ENCODE data around the gene DPYD.

Gene DPYD

DNA sequence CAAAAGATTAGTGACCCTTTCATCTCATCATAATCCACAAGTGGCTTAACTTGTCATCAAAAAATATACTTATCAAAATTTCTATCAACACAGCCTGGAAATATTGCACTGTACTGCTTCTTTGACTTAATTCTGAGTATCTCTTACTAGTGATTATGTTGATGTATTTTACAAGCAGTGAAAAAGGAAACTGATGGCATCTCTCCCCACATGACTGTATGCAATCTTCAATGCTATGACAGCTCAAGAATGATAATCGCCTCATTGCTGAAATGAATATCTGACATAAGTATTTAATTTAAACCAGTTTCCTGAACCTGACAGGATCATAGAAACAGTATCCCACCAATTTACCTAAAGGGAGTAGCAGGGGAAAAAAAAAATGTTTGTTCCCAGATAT is 79.5 kb downstream of the DPYD start:
- DNase-seq (ENCODE audit: low spot score): no peak
- Histone ChIP-seq H3K4me1 (ENCODE audit: control insufficient read depth in 2 of 2, insufficient read depth in 1 of 2, low read depth in 1 of 2, low read length in 2 of 2) (peaks cover 0 to 3% of the 10 kb centered on the region in 2 donors), H3K4me2 (ENCODE audit: insufficient read depth, low read length, poor library complexity, severe bottlenecking) (no peak overlapping the region), H3K4ac (ENCODE audit: low read length) (no peak overlapping the region), H3K36me3 (replicated peaks in 1 of 2; ENCODE audit: control insufficient read depth in 2 of 2, insufficient read depth in 2 of 2, low read length in 2 of 2) (no peaks in the 10 kb centered on the region), H3K9ac (ENCODE audit: low read depth, low read length, poor library complexity) (no peak overlapping the region), H2AK5ac (ENCODE audit: low read depth, low read length) (no peak overlapping the region), H2AFZ (ENCODE audit: low read length) (no peak overlapping the region), H2BK12ac (ENCODE audit: low read length) (no peak overlapping the region), H2BK15ac (ENCODE audit: low read length) (no peak overlapping the region), H3K27ac (replicated peaks; ENCODE audit: low read length) (no peak overlapping the region), H3K79me1 (ENCODE audit: low read depth, low read length) (no peaks in the 10 kb centered on the region), H3K9me3 (replicated peaks in 1 of 2; ENCODE audit: control insufficient read depth in 2 of 2, insufficient read depth in 1 of 2, low read depth in 1 of 2, low read length in 2 of 2) (peaks cover 9 to 17% of the 10 kb centered on the region in 2 donors), H3K23ac (ENCODE audit: low read depth, low read length, poor library complexity) (no peak overlapping the region), H3K14ac (ENCODE audit: low read length) (no peak overlapping the region), H3K4me3 (ENCODE audit: low read length in 2 of 2) (no peak overlapping the region), H3K18ac (ENCODE audit: low read length) (no peak overlapping the region), H4K8ac (ENCODE audit: low read depth, low read length) (no peak overlapping the region), H4K91ac (ENCODE audit: low read depth, low read length, poor library complexity) (no peak overlapping the region), H3K27me3 (ENCODE audit: control insufficient read depth in 3 of 3, insufficient read depth in 3 of 3, low read depth in 1 of 3, low read length in 3 of 3) (no peaks in the 10 kb centered on the region), H2BK5ac (ENCODE audit: low read length) (no peak overlapping the region), H2BK120ac (ENCODE audit: low read depth, low read length) (no peak overlapping the region)
- no CpG with 5 or more reads among the region's 1 CpG for WGBS, 2 donors (ENCODE audit: extremely low coverage in 2 of 2, insufficient read length in 2 of 2, insufficient replicate concordance in 1 of 2)

DNA sequence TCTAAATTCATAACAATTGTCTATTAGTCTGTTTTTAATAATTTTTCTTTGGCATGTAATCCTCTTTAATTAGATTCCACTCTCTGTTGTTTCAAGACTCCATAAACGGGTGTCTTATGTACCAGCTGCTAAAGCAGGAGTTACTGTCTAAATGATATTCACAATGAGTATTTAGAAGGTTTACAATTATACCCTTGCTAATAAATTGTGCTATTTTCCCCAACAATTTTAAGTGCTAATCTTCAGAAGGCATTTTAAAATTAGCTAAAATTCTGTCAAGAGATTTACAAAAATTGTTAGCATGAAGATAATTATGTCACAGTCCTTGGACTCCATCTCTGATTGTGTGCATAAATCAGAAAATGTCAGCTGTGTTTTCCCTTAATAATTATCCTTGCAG is 83.7 kb downstream of the DPYD start:
- no peak overlapping the region for H3K4me3 ChIP-seq (ENCODE audit: low read length in 2 of 2)
- WGBS, 2 donors (ENCODE audit: extremely low coverage in 2 of 2, insufficient read length in 2 of 2, insufficient replicate concordance in 1 of 2): no CpG with 5 or more reads among the region's 1 CpG

DNA sequence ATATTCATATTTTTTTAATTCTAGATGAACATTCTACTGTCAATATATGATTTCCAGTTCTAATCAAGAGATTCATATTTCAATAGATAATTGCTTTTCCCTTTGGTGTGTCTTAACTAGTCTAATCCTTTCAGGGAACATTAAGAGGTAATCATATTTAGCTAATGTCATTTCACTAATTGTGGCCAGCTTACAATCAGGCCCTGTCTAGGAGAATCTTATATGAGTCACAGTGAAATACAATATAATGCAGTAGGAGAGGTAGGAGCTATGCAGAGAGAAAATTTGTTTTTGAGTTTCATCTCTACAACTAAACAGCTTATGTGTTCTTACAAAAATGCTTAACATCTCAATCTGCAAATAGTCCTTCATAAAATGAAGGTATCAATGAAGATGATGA is 85.9 kb downstream of the DPYD start:
- Histone ChIP-seq H3K4me1 (ENCODE audit: control insufficient read depth in 2 of 2, insufficient read depth in 1 of 2, low read depth in 1 of 2, low read length in 2 of 2) (no peaks in the 10 kb centered on the region), H2AFZ (ENCODE audit: low read length) (no peak overlapping the region), H3K4ac (ENCODE audit: low read length) (no peak overlapping the region), H3K36me3 (replicated peaks in 1 of 2; ENCODE audit: control insufficient read depth in 2 of 2, insufficient read depth in 2 of 2, low read length in 2 of 2) (no peaks in the 10 kb centered on the region), H2BK5ac (ENCODE audit: low read length) (no peak overlapping the region), H2BK12ac (ENCODE audit: low read length) (no peak overlapping the region), H3K4me3 (ENCODE audit: low read length in 2 of 2) (no peak overlapping the region), H3K18ac (ENCODE audit: low read length) (no peak overlapping the region), H3K14ac (ENCODE audit: low read length) (no peak overlapping the region), H3K9me3 (replicated peaks in 1 of 2; ENCODE audit: control insufficient read depth in 2 of 2, insufficient read depth in 1 of 2, low read depth in 1 of 2, low read length in 2 of 2) (no peaks in the 10 kb centered on the region), H3K79me1 (ENCODE audit: low read depth, low read length) (no peaks in the 10 kb centered on the region), H2AK5ac (ENCODE audit: low read depth, low read length) (no peak overlapping the region), H3K9ac (ENCODE audit: low read depth, low read length, poor library complexity) (no peak overlapping the region), H3K4me2 (ENCODE audit: insufficient read depth, low read length, poor library complexity, severe bottlenecking) (no peak overlapping the region), H4K91ac (ENCODE audit: low read depth, low read length, poor library complexity) (no peak overlapping the region), H3K27me3 (ENCODE audit: control insufficient read depth in 3 of 3, insufficient read depth in 3 of 3, low read depth in 1 of 3, low read length in 3 of 3) (no peaks in the 10 kb centered on the region), H3K23ac (ENCODE audit: low read depth, low read length, poor library complexity) (no peak overlapping the region), H4K8ac (ENCODE audit: low read depth, low read length) (no peak overlapping the region), H3K27ac (replicated peaks; ENCODE audit: low read length) (no peak overlapping the region), H2BK120ac (ENCODE audit: low read depth, low read length) (no peak overlapping the region), H2BK15ac (ENCODE audit: low read length) (no peak overlapping the region)
- DNase-seq (ENCODE audit: low spot score): no peak

More for the DNA sequence above, 83.7 kb downstream of the DPYD start:
- no peak overlapping the region for H4K8ac ChIP-seq (ENCODE audit: low read depth, low read length)
- no peaks in the 10 kb centered on the region for H3K36me3 ChIP-seq (replicated peaks in 1 of 2; ENCODE audit: control insufficient read depth in 2 of 2, insufficient read depth in 2 of 2, low read length in 2 of 2)
- no peak for DNase-seq (ENCODE audit: low spot score)
- H3K79me1 ChIP-seq (ENCODE audit: low read depth, low read length): no peaks in the 10 kb centered on the region
- H2BK120ac ChIP-seq (ENCODE audit: low read depth, low read length): no peak overlapping the region
- H3K9ac ChIP-seq (ENCODE audit: low read depth, low read length, poor library complexity): no peak overlapping the region
- H3K23ac ChIP-seq (ENCODE audit: low read depth, low read length, poor library complexity): no peak overlapping the region
- no peak overlapping the region for H2BK15ac ChIP-seq (ENCODE audit: low read length)
- no peaks in the 10 kb centered on the region for H3K27me3 ChIP-seq (ENCODE audit: control insufficient read depth in 3 of 3, insufficient read depth in 3 of 3, low read depth in 1 of 3, low read length in 3 of 3)
- H3K14ac ChIP-seq (ENCODE audit: low read length): no peak overlapping the region
- no peak overlapping the region for H3K27ac ChIP-seq (replicated peaks; ENCODE audit: low read length)
- H3K4ac ChIP-seq (ENCODE audit: low read length): no peak overlapping the region
- H2BK5ac ChIP-seq (ENCODE audit: low read length): no peak overlapping the region
- no peaks in the 10 kb centered on the region for H3K4me1 ChIP-seq (ENCODE audit: control insufficient read depth in 2 of 2, insufficient read depth in 1 of 2, low read depth in 1 of 2, low read length in 2 of 2)
- no peak overlapping the region for H3K4me2 ChIP-seq (ENCODE audit: insufficient read depth, low read length, poor library complexity, severe bottlenecking)
- H2AFZ ChIP-seq (ENCODE audit: low read length): no peak overlapping the region
- H3K18ac ChIP-seq (ENCODE audit: low read length): no peak overlapping the region
- H4K91ac ChIP-seq (ENCODE audit: low read depth, low read length, poor library complexity): no peak overlapping the region
- H3K9me3 ChIP-seq (replicated peaks in 1 of 2; ENCODE audit: control insufficient read depth in 2 of 2, insufficient read depth in 1 of 2, low read depth in 1 of 2, low read length in 2 of 2): no peaks in the 10 kb centered on the region
- H2BK12ac ChIP-seq (ENCODE audit: low read length): no peak overlapping the region
- H2AK5ac ChIP-seq (ENCODE audit: low read depth, low read length): no peak overlapping the region

DNA sequence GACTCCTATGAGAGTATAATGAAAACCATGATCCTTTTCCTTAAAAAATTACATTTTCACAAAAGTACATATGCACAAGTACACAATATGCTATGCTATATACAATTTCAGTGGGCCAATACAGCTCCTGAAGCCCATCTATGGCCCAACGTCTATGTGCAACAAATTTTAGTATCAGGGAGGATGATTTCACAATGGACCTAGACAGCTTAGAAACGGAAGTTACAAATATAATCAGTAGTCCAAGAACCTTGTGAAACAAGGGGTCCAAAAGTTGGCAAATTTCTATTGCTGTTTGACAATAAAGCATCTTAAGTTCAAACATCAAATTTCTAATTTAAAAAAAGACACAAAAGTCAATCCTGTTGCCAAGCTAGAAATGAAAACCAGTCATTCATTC is 87.0 kb downstream of the DPYD start:
- no CpG with 5 or more reads among the region's 2 CpGs for WGBS, 2 donors (ENCODE audit: extremely low coverage in 2 of 2, insufficient read length in 2 of 2, insufficient replicate concordance in 1 of 2)
- Histone ChIP-seq H3K4me2 (ENCODE audit: insufficient read depth, low read length, poor library complexity, severe bottlenecking) (no peak overlapping the region), H3K23ac (ENCODE audit: low read depth, low read length, poor library complexity) (no peak overlapping the region), H3K27me3 (ENCODE audit: control insufficient read depth in 3 of 3, insufficient read depth in 3 of 3, low read depth in 1 of 3, low read length in 3 of 3) (no peaks in the 10 kb centered on the region), H4K8ac (ENCODE audit: low read depth, low read length) (no peak overlapping the region), H2AFZ (ENCODE audit: low read length) (no peak overlapping the region), H2BK120ac (ENCODE audit: low read depth, low read length) (no peak overlapping the region), H3K4me3 (ENCODE audit: low read length in 2 of 2) (no peak overlapping the region), H2AK5ac (ENCODE audit: low read depth, low read length) (no peak overlapping the region), H3K9me3 (replicated peaks in 1 of 2; ENCODE audit: control insufficient read depth in 2 of 2, insufficient read depth in 1 of 2, low read depth in 1 of 2, low read length in 2 of 2) (no peaks in the 10 kb centered on the region), H3K14ac (ENCODE audit: low read length) (no peak overlapping the region), H3K4ac (ENCODE audit: low read length) (no peak overlapping the region), H3K18ac (ENCODE audit: low read length) (no peak overlapping the region), H2BK15ac (ENCODE audit: low read length) (no peak overlapping the region), H3K79me1 (ENCODE audit: low read depth, low read length) (no peaks in the 10 kb centered on the region), H3K36me3 (replicated peaks in 1 of 2; ENCODE audit: control insufficient read depth in 2 of 2, insufficient read depth in 2 of 2, low read length in 2 of 2) (no peaks in the 10 kb centered on the region), H3K4me1 (ENCODE audit: control insufficient read depth in 2 of 2, insufficient read depth in 1 of 2, low read depth in 1 of 2, low read length in 2 of 2) (no peaks in the 10 kb centered on the region), H3K9ac (ENCODE audit: low read depth, low read length, poor library complexity) (no peak overlapping the region), H4K91ac (ENCODE audit: low read depth, low read length, poor library complexity) (no peak overlapping the region), H2BK5ac (ENCODE audit: low read length) (no peak overlapping the region), H2BK12ac (ENCODE audit: low read length) (no peak overlapping the region), H3K27ac (replicated peaks; ENCODE audit: low read length) (no peak overlapping the region)
- DNase-seq (ENCODE audit: low spot score): no peak

Measured in neuronal stem cell (in vitro differentiated cells).